WTC11 (cell line): Measurements from ENCODE around the gene PRKAR2B. TPM values are rescaled to one million over a fixed set of nuclear protein-coding genes. Genes with fewer than 3 reads are reported as not detected.
"Not testable (repeated sequence)": the region's sequence is repeated elsewhere in the genome, so short reads cannot be mapped to it uniquely, and the experiment has no call there.

Source experiments
- ATAC-seq: fragments of 200-7000 bp; cut with Tn5 transposase; 2 replicates; pipeline ENCODE4 v1.10.0; 2021; ENCODE audit warnings: mild to moderate bottlenecking, moderate library complexity
- CTCF ChIA-PET: fragments of 300-600 bp; sonication (Branson Sonifier 250); formaldehyde crosslinking; loops from one replicate; lab custom pipeline; 2021; ENCODE audit warnings: antibody characterized with exemption; lab: Charles Lee
- POLR2A ChIA-PET: fragments of 350-600 bp; sonication (Branson Sonifier 250); formaldehyde crosslinking; loops from one replicate; lab custom pipeline; 2021; ENCODE audit warnings: antibody characterized with exemption; lab: Charles Lee
- DNase-seq: peaks from one replicate; pipeline ENCODE4 v3.0.0; 2021; ENCODE audit warnings: low spot score
- H3K27ac Mint-ChIP-seq: 2 replicates; pipeline ENCODE4 v1.8.0; 2021; ENCODE audit warnings: mixed read lengths
- H3K27me3 Mint-ChIP-seq: 2 replicates; pipeline ENCODE4 v1.8.0; 2021; ENCODE audit warnings: low read depth, mild to moderate bottlenecking, moderate library complexity, mixed read lengths
- H3K36me3 Mint-ChIP-seq: 2 replicates; pipeline ENCODE4 v1.8.0; 2021; ENCODE audit warnings: mixed read lengths
- H3K4me1 Mint-ChIP-seq: 2 replicates; pipeline ENCODE4 v1.8.0; 2022; ENCODE audit warnings: mixed read lengths
- H3K4me3 Mint-ChIP-seq: 2 replicates; pipeline ENCODE4 v1.8.0; 2021; ENCODE audit warnings: mild to moderate bottlenecking, moderate library complexity, mixed read lengths
- H3K9me3 Mint-ChIP-seq: 2 replicates; pipeline ENCODE4 v1.8.0; 2021; ENCODE audit warnings: mixed read lengths
- ARID4B ChIP-seq: sonication (generic); formaldehyde crosslinking; IDR thresholded peaks from 2 replicates; pipeline ENCODE4 v1.8.0; 2023; ENCODE audit warnings: missing genetic modification reagents, mild to moderate bottlenecking, borderline replicate concordance
- ATF3 ChIP-seq: sonication (generic); formaldehyde crosslinking; conservative IDR thresholded peaks from 2 replicates; pipeline ENCODE4 v1.8.1; 2022; ENCODE audit warnings: mild to moderate bottlenecking, missing genetic modification reagents
- ATF6 ChIP-seq: sonication (generic); formaldehyde crosslinking; IDR thresholded peaks from 2 replicates; pipeline ENCODE4 v1.8.1; 2023; ENCODE audit warnings: mild to moderate bottlenecking, missing genetic modification reagents
- CBFB ChIP-seq: sonication (generic); formaldehyde crosslinking; IDR thresholded peaks from 2 replicates; pipeline ENCODE4 v1.8.1; 2022; ENCODE audit warnings: mild to moderate bottlenecking, low read depth, missing genetic modification reagents
- FOXK1 ChIP-seq: sonication (generic); formaldehyde crosslinking; IDR thresholded peaks from 2 replicates; pipeline ENCODE4 v1.8.0; 2022; ENCODE audit warnings: mild to moderate bottlenecking, moderate library complexity, missing genetic modification reagents
- KAT7 ChIP-seq: sonication (generic); formaldehyde crosslinking; IDR thresholded peaks from 2 replicates; pipeline ENCODE4 v1.8.1; 2023; ENCODE audit warnings: missing genetic modification reagents, mild to moderate bottlenecking, borderline replicate concordance
- TCF7 ChIP-seq: sonication (generic); formaldehyde crosslinking; IDR thresholded peaks from 2 replicates; pipeline ENCODE4 v1.8.0; 2022; ENCODE audit warnings: mild to moderate bottlenecking, low read depth, missing genetic modification reagents, moderate library complexity
- TEAD1 ChIP-seq: sonication (generic); formaldehyde crosslinking; IDR thresholded peaks from 2 replicates; pipeline ENCODE4 v1.8.0; 2022; ENCODE audit warnings: mild to moderate bottlenecking, missing genetic modification reagents
- USF2 ChIP-seq: sonication (generic); formaldehyde crosslinking; IDR thresholded peaks from 2 replicates; pipeline ENCODE4 v1.8.1; 2023; ENCODE audit warnings: mild to moderate bottlenecking, missing genetic modification reagents, moderate library complexity
- ZBTB43 ChIP-seq: sonication (generic); formaldehyde crosslinking; IDR thresholded peaks from 2 replicates; pipeline ENCODE4 v1.8.1; 2023; ENCODE audit warnings: mild to moderate bottlenecking, missing genetic modification reagents
- ZMAT4 ChIP-seq: fragments of 250-450 bp; sonication (Bioruptor Pico); IDR thresholded peaks from 2 replicates; pipeline ENCODE4 v1.9.0; 2021; ENCODE audit warnings: mild to moderate bottlenecking
- ZNF281 ChIP-seq: sonication (generic); formaldehyde crosslinking; IDR thresholded peaks from 2 replicates; pipeline ENCODE4 v1.8.0; 2023; ENCODE audit warnings: mild to moderate bottlenecking, missing genetic modification reagents
- ZNF416 ChIP-seq: fragments of 250-450 bp; sonication (Bioruptor Pico); IDR thresholded peaks from 2 replicates; pipeline ENCODE4 v1.9.0; 2021; ENCODE audit warnings: mild to moderate bottlenecking, inconsistent platforms
- ZNF671 ChIP-seq: fragments of 250-450 bp; sonication (Bioruptor Pico); IDR thresholded peaks from 2 replicates; pipeline ENCODE4 v1.8.0; 2021; ENCODE audit warnings: mild to moderate bottlenecking
- ZSCAN18 ChIP-seq: fragments of 250-450 bp; sonication (Bioruptor Pico); IDR thresholded peaks from 2 replicates; pipeline ENCODE4 v2.1.2; 2022; ENCODE audit warnings: mild to moderate bottlenecking, moderate library complexity
- total RNA-seq: library from RNA; stranded (reverse); gene quantifications from 3 replicates; pipeline ENCODE4 v1.2.3, GENCODE V29; 2021

Gene PRKAR2B
- total RNA-seq, 1 experiment from 2014 or later: 29.6 TPM

GRCh38 chr7:107138696-107139420, 94.4 kb downstream of the PRKAR2B start (continued):
- TF ChIP-seq ZNF281 (CRISPR knock-in tag): no peak
- no peak for TF ChIP-seq FOXK1 (CRISPR knock-in tag)
- TF ChIP-seq TCF7: no peak
- no peak for TF ChIP-seq TEAD1 (CRISPR knock-in tag)

- H3K27ac Mint-ChIP-seq, H3K9me3 Mint-ChIP-seq, DNase-seq, ATAC-seq, H3K4me3 Mint-ChIP-seq, POLR2A ChIA-PET, H3K27me3 Mint-ChIP-seq, CTCF ChIA-PET, H3K36me3 Mint-ChIP-seq: not testable (repeated sequence)
- peaks cover 25% of the 10 kb centered on the region for H3K4me1 Mint-ChIP-seq
Measured at GRCh38 chr7:107143875-107144274, 99.4 kb downstream of the PRKAR2B start.

- Mint-ChIP-seq H3K4me1 (peaks cover 25% of the 10 kb centered on the region), H3K9me3 (no peaks in the 10 kb centered on the region), H3K27me3 (no peaks in the 10 kb centered on the region), H3K36me3 (no peaks in the 10 kb centered on the region), H3K4me3 (no peak overlapping the region), H3K27ac (no peak overlapping the region)
- CTCF ChIA-PET: no interaction called here
- POLR2A ChIA-PET: no interaction called here
- ATAC-seq (no peak), DNase-seq (no peak)
- TF ChIP-seq ZSCAN18 (CRISPR knock-in tag): no peak
- TF ChIP-seq ATF6 (CRISPR knock-in tag): no peak
- no peak for TF ChIP-seq CBFB
- no peak for TF ChIP-seq ARID4B (CRISPR knock-in tag)
- TF ChIP-seq USF2: no peak
- TF ChIP-seq ZBTB43: no peak
- no peak for TF ChIP-seq ZNF416 (CRISPR knock-in tag)
- TF ChIP-seq ZMAT4 (CRISPR knock-in tag): no peak
- TF ChIP-seq KAT7 (CRISPR knock-in tag): no peak
- TF ChIP-seq ATF3 (CRISPR knock-in tag): no peak
- no peak for TF ChIP-seq ZNF671 (CRISPR knock-in tag)
Measured at GRCh38 chr7:107145067-107145838, 100.7 kb downstream of the PRKAR2B start.
